HEK293 (cell line): ENCODE measurements around the gene CHCHD10.

Experiments
- FEZF1 ChIP-seq: fragments of 450-650 bp; formaldehyde crosslinking; IDR thresholded peaks from 2 replicates; pipeline ENCODE4 v1.5.1; 2016; ENCODE audit warnings: missing biosample characterization, missing genetic modification characterization
- TF ChIP-seq, protein P1 (sequence below): fragments of 450-650 bp; formaldehyde crosslinking; IDR thresholded peaks from 2 replicates; pipeline ENCODE4 v1.5.1; 2016; ENCODE audit warnings: missing biosample characterization, missing genetic modification characterization

DNA sequence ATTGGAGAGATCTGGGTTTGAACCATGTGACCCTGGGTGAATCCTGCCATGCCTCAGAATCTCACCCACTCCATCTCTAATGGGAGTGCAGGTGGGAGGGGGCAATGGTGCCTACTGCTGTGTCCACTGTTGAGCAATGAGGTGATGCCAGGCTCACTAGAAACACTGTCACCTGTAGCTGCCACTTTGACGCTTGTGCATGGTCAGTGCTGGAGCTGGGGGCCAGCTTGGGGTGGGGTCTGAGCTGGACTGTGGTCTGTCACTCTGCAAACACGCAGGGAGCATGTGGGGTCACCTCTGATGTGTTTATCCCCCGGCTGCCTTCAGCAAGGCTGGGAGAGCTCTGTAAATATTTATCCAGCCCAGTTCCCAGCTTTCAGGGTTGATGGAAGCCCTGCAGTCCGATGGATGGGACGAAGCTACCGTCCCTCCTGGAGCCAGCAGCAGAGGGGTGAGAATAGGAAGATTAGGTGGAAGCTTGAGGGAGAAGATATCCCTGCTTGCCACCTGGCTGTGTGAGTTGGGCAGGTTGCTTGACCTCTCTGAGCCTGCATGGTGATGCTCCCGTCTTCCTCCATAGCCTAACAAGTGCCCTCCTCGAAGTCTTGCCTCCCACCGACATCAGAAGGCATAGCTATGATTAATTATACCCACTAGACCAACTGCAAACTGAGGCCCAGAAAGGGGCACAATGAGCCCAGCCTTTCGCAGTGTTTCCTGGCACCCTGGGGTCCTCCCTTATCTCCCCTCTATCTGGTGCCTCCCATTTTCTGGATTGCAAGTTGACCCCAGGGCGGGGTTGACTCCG lies 6.5 kb upstream of the CHCHD10 start:
- TF ChIP-seq FEZF1 (tag by site-specific recombination): no peak
- TF ChIP-seq, protein P1, sequence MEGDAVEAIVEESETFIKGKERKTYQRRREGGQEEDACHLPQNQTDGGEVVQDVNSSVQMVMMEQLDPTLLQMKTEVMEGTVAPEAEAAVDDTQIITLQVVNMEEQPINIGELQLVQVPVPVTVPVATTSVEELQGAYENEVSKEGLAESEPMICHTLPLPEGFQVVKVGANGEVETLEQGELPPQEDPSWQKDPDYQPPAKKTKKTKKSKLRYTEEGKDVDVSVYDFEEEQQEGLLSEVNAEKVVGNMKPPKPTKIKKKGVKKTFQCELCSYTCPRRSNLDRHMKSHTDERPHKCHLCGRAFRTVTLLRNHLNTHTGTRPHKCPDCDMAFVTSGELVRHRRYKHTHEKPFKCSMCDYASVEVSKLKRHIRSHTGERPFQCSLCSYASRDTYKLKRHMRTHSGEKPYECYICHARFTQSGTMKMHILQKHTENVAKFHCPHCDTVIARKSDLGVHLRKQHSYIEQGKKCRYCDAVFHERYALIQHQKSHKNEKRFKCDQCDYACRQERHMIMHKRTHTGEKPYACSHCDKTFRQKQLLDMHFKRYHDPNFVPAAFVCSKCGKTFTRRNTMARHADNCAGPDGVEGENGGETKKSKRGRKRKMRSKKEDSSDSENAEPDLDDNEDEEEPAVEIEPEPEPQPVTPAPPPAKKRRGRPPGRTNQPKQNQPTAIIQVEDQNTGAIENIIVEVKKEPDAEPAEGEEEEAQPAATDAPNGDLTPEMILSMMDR: no peak
